Measurements from ENCODE around the gene LRCOL1.
A peak's percentile ranks its signal among the peaks of the same experiment; 100 is the strongest.

Gene LRCOL1

GRCh38 chr12:132560614-132561426, 49.6 kb downstream of the LRCOL1 start:
- ATAC-seq, result peak; percentile 67
- H3K9me3 Mint-ChIP-seq, result no peaks in the 10 kb centered on the region
- DNase-seq, result peak; percentile 71 to 72
- no peak overlapping the region for H3K27ac Mint-ChIP-seq
- peak overlapping the region; percentile 77 to 82 for H3K4me3 Mint-ChIP-seq
- peaks cover 30% of the 10 kb centered on the region for H3K27me3 Mint-ChIP-seq
- H3K4me1 Mint-ChIP-seq, result peaks cover 35% of the 10 kb centered on the region

GRCh38 chr12:132560364-132560613, 50.1 kb downstream of the LRCOL1 start:
- Mint-ChIP-seq H3K4me1 (peaks cover 35% of the 10 kb centered on the region), H3K27ac (no peak overlapping the region), H3K9me3 (no peaks in the 10 kb centered on the region), H3K4me3 (peak overlapping the region; percentile 51 to 82), H3K27me3 (peaks cover 30% of the 10 kb centered on the region)
- peak; percentile 37 for ATAC-seq
- no peak for DNase-seq

GRCh38 chr12:132559652-132560363, 50.6 kb downstream of the LRCOL1 start:
- Mint-ChIP-seq H3K4me3 (peak overlapping the region; percentile 66 to 78), H3K27me3 (peaks cover 30% of the 10 kb centered on the region), H3K27ac (peak overlapping the region in 1 of 2 donors; percentile 19), H3K4me1 (peaks cover 35% of the 10 kb centered on the region), H3K9me3 (no peaks in the 10 kb centered on the region)
- peak; percentile 61 for ATAC-seq
- DNase-seq, result peak; percentile 34 to 40

GRCh38 chr12:132558861-132559623, 51.3 kb downstream of the LRCOL1 start:
- H3K9me3 Mint-ChIP-seq, result no peaks in the 10 kb centered on the region
- peaks cover 30% of the 10 kb centered on the region for H3K27me3 Mint-ChIP-seq
- peaks cover 35% of the 10 kb centered on the region for H3K4me1 Mint-ChIP-seq
- ATAC-seq, result no peak
- DNase-seq, result peak in 1 of 2 donors; percentile 8
- peak overlapping the region in 1 of 2 donors; percentile 63 for H3K27ac Mint-ChIP-seq
- peak overlapping the region; percentile 66 to 78 for H3K4me3 Mint-ChIP-seq

GRCh38 chr12:132558042-132558856, 52.1 kb downstream of the LRCOL1 start:
- Mint-ChIP-seq H3K4me3 (peak overlapping the region; percentile 15 to 24), H3K27ac (peak overlapping the region in 1 of 2 donors; percentile 19), H3K27me3 (peaks cover 30% of the 10 kb centered on the region), H3K9me3 (no peaks in the 10 kb centered on the region), H3K4me1 (peaks cover 35% of the 10 kb centered on the region)
- no peak for DNase-seq
- no peak for ATAC-seq

- Mint-ChIP-seq H3K4me3 (no peak overlapping the region), H3K27ac (no peak overlapping the region), H3K27me3 (peaks cover 30% of the 10 kb centered on the region), H3K9me3 (no peaks in the 10 kb centered on the region), H3K4me1 (peaks cover 35% of the 10 kb centered on the region)
- DNase-seq (no peak), ATAC-seq (no peak)
Measured at GRCh38 chr12:132557291-132558015, 52.9 kb downstream of the LRCOL1 start.

GRCh38 chr12:132556801-132557200, 53.6 kb downstream of the LRCOL1 start:
- ATAC-seq (no peak), DNase-seq (no peak)
- H3K9me3 Mint-ChIP-seq, result no peaks in the 10 kb centered on the region
- H3K27me3 Mint-ChIP-seq, result peaks cover 30% of the 10 kb centered on the region
- H3K27ac Mint-ChIP-seq, result no peak overlapping the region
- H3K4me3 Mint-ChIP-seq, result no peak overlapping the region
- peaks cover 31% of the 10 kb centered on the region for H3K4me1 Mint-ChIP-seq

- H3K27ac Mint-ChIP-seq, result no peak overlapping the region
- ATAC-seq (no peak), DNase-seq (no peak)
- H3K27me3 Mint-ChIP-seq, result peaks cover 30% of the 10 kb centered on the region
- H3K4me3 Mint-ChIP-seq, result no peak overlapping the region
- no peaks in the 10 kb centered on the region for H3K9me3 Mint-ChIP-seq
- peaks cover 25% of the 10 kb centered on the region for H3K4me1 Mint-ChIP-seq
Measured at GRCh38 chr12:132556216-132556615, 54.2 kb downstream of the LRCOL1 start.

- no peak for DNase-seq
- peaks cover 30% of the 10 kb centered on the region for H3K27me3 Mint-ChIP-seq
- no peak overlapping the region for H3K4me3 Mint-ChIP-seq
- H3K4me1 Mint-ChIP-seq, result peaks cover 20% of the 10 kb centered on the region
- ATAC-seq, result no peak
- peak overlapping the region in 1 of 2 donors; percentile 13 for H3K27ac Mint-ChIP-seq
- H3K9me3 Mint-ChIP-seq, result no peaks in the 10 kb centered on the region
Measured at GRCh38 chr12:132555686-132556085, 54.7 kb downstream of the LRCOL1 start.

- Mint-ChIP-seq H3K9me3 (no peaks in the 10 kb centered on the region), H3K4me3 (no peak overlapping the region), H3K27ac (no peak overlapping the region), H3K4me1 (peaks cover 17% of the 10 kb centered on the region), H3K27me3 (peaks cover 30% of the 10 kb centered on the region)
- ATAC-seq (no peak), DNase-seq (no peak)
Measured at GRCh38 chr12:132554845-132555630, 55.3 kb downstream of the LRCOL1 start.
